Aorta (tissue), 5 donors: ENCODE results near the gene THAP12. TPM values are rescaled to one million over a fixed set of nuclear protein-coding genes. Genes with fewer than 3 reads are reported as not detected.
"Not testable (repeated sequence)": the region's sequence is repeated elsewhere in the genome, so short reads cannot be mapped to it uniquely, and the experiment has no call there.

Experiments
- ATAC-seq: fragments of 200-7000 bp; cut with Tn5 transposase; one replicate; pipeline ENCODE4 v1.9.1; 2022; ENCODE audit warnings: moderate library complexity; ENCODE audit not compliant: low FRiP score
- DNase-seq, 2 donors: peaks; one replicate each; pipeline ENCODE4 v3.0.0-alpha.2; 2020
- H3K27ac ChIP-seq, 2 donors: one replicate each; pipeline ENCODE4 v1.5.1; 2013; ENCODE audit warnings: low read length in 2 of 2, mild to moderate bottlenecking in 2 of 2, moderate library complexity in 2 of 2, control low read depth in 1 of 2, inconsistent platforms in 1 of 2, low read depth in 1 of 2
- H3K27me3 ChIP-seq, 2 donors: one replicate each; pipeline ENCODE4 v1.6.1; 2013; ENCODE audit warnings: control low read depth in 1 of 2, low read length in 1 of 2, mild to moderate bottlenecking in 1 of 2, moderate library complexity in 1 of 2; ENCODE audit not compliant: insufficient read depth in 2 of 2, control insufficient read depth in 1 of 2
- H3K36me3 ChIP-seq, 2 donors: one replicate each; pipeline ENCODE4 v1.6.1; 2013; ENCODE audit warnings: control low read depth in 1 of 2, low read length in 1 of 2, mild to moderate bottlenecking in 1 of 2; ENCODE audit not compliant: insufficient read depth in 2 of 2, control insufficient read depth in 1 of 2
- H3K4me1 ChIP-seq, 2 donors: one replicate each; pipeline ENCODE4 v1.6.1; 2013; ENCODE audit warnings: low read length in 2 of 2, control low read depth in 1 of 2, mild to moderate bottlenecking in 1 of 2, moderate library complexity in 1 of 2; ENCODE audit not compliant: insufficient read depth in 2 of 2, control insufficient read depth in 1 of 2
- H3K4me3 ChIP-seq, 2 donors: one replicate each; pipeline ENCODE4 v1.5.1; 2013; ENCODE audit warnings: low read length in 2 of 2, control low read depth in 1 of 2, mild to moderate bottlenecking in 1 of 2
- H3K9me3 ChIP-seq: one replicate; pipeline ENCODE4 v1.6.1; 2013; ENCODE audit warnings: mild to moderate bottlenecking, low read length; ENCODE audit not compliant: control insufficient read depth
- WGBS, 2 donors: extraction: QIAGEN DNeasy Blood & Tissue Kit; methylation state at CpG; one replicate each; pipeline ENCODE4 v1.1.7; 2013; 5-methylcytosine and 5-hydroxymethylcytosine counted together
- intact Hi-C, 2 donors: fragments of 100-400 bp; cut with DNase I; formaldehyde crosslinking; loops; one replicate each; pipeline versions ENCODE4 v1.14.2 to v1.15.0; 2022
- polyA plus RNA-seq, 2 donors: library from polyadenylated mRNA; stranded (reverse); fragments of 200-250 nt; gene quantifications; one replicate each; pipeline ENCODE4 v1.2.3, GENCODE V29; 2013
- total RNA-seq, 2 donors: library from RNA; stranded (reverse); fragmentation: NEBNext Ultra II Directional; extraction: Animal tissue kit (Norgen Biotek cat#: 25700); gene quantifications; one replicate each; pipeline ENCODE4 v1.2.1, GENCODE V29; 2021
- donor health status: healthy with polysubstance abuse.
- donor health status: Bipolar disorder and iron deficiency.
- donor health status: DM: no; HTN: no; CAD: no.
- donor health status: DM: no; HTN: no; CAD: no.
- donor health status: DM: yes; HTN: yes; CAD: no.

The THAP12 gene
- total and polyA plus RNA-seq, 4 donors, result 20.4 to 41.0 (median 32.2) TPM

DNA sequence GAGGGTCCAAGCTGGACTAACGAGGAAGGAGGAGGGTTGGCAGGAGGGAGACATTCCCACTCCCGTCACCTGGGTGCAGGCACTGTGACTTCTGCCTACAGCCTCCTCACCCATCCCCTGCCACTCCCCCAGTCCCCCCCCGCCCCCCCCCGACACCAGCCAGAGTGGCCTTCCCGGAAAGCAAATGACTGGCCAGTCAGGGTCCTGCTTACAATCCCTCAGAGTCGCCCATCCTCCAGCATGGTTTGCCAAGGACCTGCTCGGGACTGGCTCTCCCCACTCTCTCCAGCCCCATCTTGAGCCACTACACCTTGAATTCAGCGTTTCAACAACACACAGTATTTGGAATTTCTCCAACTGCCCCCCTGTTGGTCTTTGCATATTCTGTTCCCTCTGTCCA is 59.6 kb downstream of the THAP12 start:
- peak in 1 of 2 donors; percentile 8 for DNase-seq
- Histone ChIP-seq H3K36me3 (no peaks in the 10 kb centered on the region), H3K27me3 (no peaks in the 10 kb centered on the region), H3K9me3 (no peaks in the 10 kb centered on the region), H3K27ac (no peak overlapping the region), H3K4me3 (no peak overlapping the region), H3K4me1 (no peaks in the 10 kb centered on the region)
- 63 to 72% methylated on average over 7 to 8 of the region's 8 CpGs for WGBS, 2 donors
- no peak for ATAC-seq
- intact Hi-C loops, result loop anchor here in 1 of 2 donors (5.0 to 10.0 kb wide), 2 partner anchors 424 to 517 kb away; no protein-coding TSS in a partner anchor

DNA sequence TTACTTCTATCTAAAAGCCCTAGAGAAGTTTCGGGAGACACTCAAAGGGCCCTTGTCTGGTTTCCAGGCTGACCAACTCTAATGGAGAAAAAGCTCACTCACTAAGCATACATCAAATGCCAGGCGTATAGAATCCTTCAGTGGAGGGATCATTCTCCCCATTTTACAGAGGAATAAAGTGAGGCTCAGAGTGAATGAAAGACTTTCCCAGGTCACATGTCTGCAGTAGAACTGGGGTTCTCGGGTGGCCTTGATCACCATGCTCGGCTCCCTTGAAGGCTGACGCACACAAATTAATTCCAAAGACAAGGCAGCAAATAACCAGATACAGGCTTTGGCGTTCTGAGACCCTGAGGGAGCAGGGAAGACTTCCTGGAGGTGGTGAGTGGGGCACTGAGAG is 60.0 kb downstream of the THAP12 start:
- Histone ChIP-seq H3K27ac (no peak overlapping the region), H3K9me3 (no peaks in the 10 kb centered on the region), H3K4me3 (no peak overlapping the region), H3K36me3 (no peaks in the 10 kb centered on the region), H3K4me1 (no peaks in the 10 kb centered on the region), H3K27me3 (no peaks in the 10 kb centered on the region)
- intact Hi-C loops, result loop anchor here in 1 of 2 donors (5.0 to 10.0 kb wide), 2 partner anchors 424 to 516 kb away; no protein-coding TSS in a partner anchor
- ATAC-seq (no peak), DNase-seq (no peak)
- WGBS, 2 donors, result 89% methylated on average over 6 of the region's 6 CpGs

- not testable (repeated sequence) for H3K4me3 ChIP-seq, H3K9me3 ChIP-seq, H3K27me3 ChIP-seq, DNase-seq, ATAC-seq, H3K27ac ChIP-seq, H3K36me3 ChIP-seq, H3K4me1 ChIP-seq
- WGBS, 2 donors, result 79 to 89% methylated on average over 3 to 5 of the region's 5 CpGs
- intact Hi-C loops, result loop anchor here (2.0 to 10.0 kb wide), 5 partner anchors 112 to 515 kb away; partner anchors contain the start of gene WNT11 (in 2 of the 2)
These were observed 61.1 kb downstream of the THAP12 start for GRCh38 chr11:76319798-76320197.

GRCh38 chr11:76318744-76319384 is 62.1 kb downstream of the THAP12 start:
- H3K27ac ChIP-seq, result no peak overlapping the region
- 5% methylated on average over 7 of the region's 7 CpGs for WGBS, 2 donors
- peak; percentile 85 to 94 for DNase-seq
- intact Hi-C loops, result loop anchor here (2.0 to 5.0 kb wide), 3 partner anchors 112 to 422 kb away; partner anchors contain the start of gene WNT11 (in 2 of the 2)
- peak; percentile 86 for ATAC-seq
- no peaks in the 10 kb centered on the region for H3K36me3 ChIP-seq
- no peaks in the 10 kb centered on the region for H3K9me3 ChIP-seq
- no peaks in the 10 kb centered on the region for H3K4me1 ChIP-seq
- no peak overlapping the region for H3K4me3 ChIP-seq
- no peaks in the 10 kb centered on the region for H3K27me3 ChIP-seq

- Histone ChIP-seq H3K9me3 (no peaks in the 10 kb centered on the region), H3K4me3 (no peak overlapping the region), H3K36me3 (no peaks in the 10 kb centered on the region), H3K4me1 (no peaks in the 10 kb centered on the region), H3K27ac (no peak overlapping the region), H3K27me3 (no peaks in the 10 kb centered on the region)
- ATAC-seq (no peak), DNase-seq (no peak)
- 71 to 72% methylated on average over 3 of the region's 3 CpGs for WGBS, 2 donors
- intact Hi-C loops, result loop anchor here in 1 of 2 donors (5.0 kb wide), 1 partner anchor 110 kb away; the partner anchor contains the start of gene WNT11
These were observed 63.6 kb downstream of the THAP12 start for GRCh38 chr11:76317296-76317695.

DNA sequence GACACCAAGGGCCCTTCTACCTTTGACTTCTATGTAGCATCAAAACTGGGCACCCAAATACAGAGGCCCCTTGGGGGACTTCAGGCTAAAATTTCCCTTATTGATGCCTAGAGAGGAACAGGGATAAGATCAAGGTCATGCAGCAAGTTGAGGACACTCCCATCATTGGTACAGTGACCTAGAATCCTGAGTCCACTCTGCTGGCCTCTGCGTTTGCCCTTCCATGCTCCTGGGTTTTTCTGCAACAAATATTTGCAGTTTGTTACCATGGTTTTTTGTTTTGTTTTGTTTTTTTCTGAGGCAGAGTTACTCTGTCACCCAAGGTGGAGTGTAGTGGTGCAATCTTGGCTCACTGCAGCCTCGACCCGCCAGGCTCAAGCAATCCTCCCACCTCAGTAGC is 64.2 kb downstream of the THAP12 start:
- intact Hi-C loops, result loop anchor here in 1 of 2 donors (5.0 kb wide), 1 partner anchor 109 kb away; the partner anchor contains the start of gene WNT11
- WGBS, 2 donors, result 81 to 89% methylated on average over 3 of the region's 3 CpGs
- Histone ChIP-seq H3K9me3 (no peaks in the 10 kb centered on the region), H3K27me3 (no peaks in the 10 kb centered on the region), H3K4me1 (no peaks in the 10 kb centered on the region), H3K27ac (no peak overlapping the region), H3K4me3 (no peak overlapping the region), H3K36me3 (no peaks in the 10 kb centered on the region)
- DNase-seq, result no peak
- ATAC-seq, result no peak

- H3K4me3 ChIP-seq, result no peak overlapping the region
- H3K4me1 ChIP-seq, result no peaks in the 10 kb centered on the region
- DNase-seq, result no peak
- WGBS, 2 donors, result 89% methylated on average over 8 of the region's 8 CpGs
- no peaks in the 10 kb centered on the region for H3K9me3 ChIP-seq
- no peak overlapping the region for H3K27ac ChIP-seq
- H3K36me3 ChIP-seq, result no peaks in the 10 kb centered on the region
- no peak for ATAC-seq
- no peaks in the 10 kb centered on the region for H3K27me3 ChIP-seq
- intact Hi-C loops, result loop anchor here in 1 of 2 donors (5.0 kb wide), 1 partner anchor 108 kb away; the partner anchor contains the start of gene WNT11
These were observed 65.6 kb downstream of the THAP12 start for GRCh38 chr11:76315182-76315853.

DNA sequence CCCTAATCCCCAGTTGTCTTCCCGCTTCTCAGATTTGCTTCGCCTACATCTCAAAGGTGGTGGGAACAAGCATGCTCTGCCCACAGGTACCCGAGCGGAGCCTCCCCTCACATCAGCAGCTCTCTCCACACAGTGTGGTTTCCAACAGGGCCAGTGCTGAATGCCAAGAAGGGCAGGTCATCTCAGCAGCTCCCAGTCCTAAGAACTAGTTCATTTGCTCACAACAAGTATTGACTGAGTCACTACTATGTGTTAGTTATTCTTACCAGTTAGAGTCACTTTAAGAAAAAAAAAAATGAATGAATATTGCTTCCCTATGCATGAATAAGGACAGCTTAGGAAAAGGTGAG is 66.2 kb downstream of the THAP12 start:
- no peak for ATAC-seq
- Histone ChIP-seq H3K36me3 (no peaks in the 10 kb centered on the region), H3K9me3 (no peaks in the 10 kb centered on the region), H3K27ac (no peak overlapping the region), H3K4me1 (no peaks in the 10 kb centered on the region), H3K4me3 (no peak overlapping the region), H3K27me3 (no peaks in the 10 kb centered on the region)
- WGBS, 2 donors, result 91 to 96% methylated on average over 4 of the region's 4 CpGs
- intact Hi-C loops, result loop anchor here in 1 of 2 donors (5.0 kb wide), 1 partner anchor 107 kb away; the partner anchor contains the start of gene WNT11
- DNase-seq, result no peak
